ENCODE data around the gene TNS1.

Gene TNS1

DNA sequence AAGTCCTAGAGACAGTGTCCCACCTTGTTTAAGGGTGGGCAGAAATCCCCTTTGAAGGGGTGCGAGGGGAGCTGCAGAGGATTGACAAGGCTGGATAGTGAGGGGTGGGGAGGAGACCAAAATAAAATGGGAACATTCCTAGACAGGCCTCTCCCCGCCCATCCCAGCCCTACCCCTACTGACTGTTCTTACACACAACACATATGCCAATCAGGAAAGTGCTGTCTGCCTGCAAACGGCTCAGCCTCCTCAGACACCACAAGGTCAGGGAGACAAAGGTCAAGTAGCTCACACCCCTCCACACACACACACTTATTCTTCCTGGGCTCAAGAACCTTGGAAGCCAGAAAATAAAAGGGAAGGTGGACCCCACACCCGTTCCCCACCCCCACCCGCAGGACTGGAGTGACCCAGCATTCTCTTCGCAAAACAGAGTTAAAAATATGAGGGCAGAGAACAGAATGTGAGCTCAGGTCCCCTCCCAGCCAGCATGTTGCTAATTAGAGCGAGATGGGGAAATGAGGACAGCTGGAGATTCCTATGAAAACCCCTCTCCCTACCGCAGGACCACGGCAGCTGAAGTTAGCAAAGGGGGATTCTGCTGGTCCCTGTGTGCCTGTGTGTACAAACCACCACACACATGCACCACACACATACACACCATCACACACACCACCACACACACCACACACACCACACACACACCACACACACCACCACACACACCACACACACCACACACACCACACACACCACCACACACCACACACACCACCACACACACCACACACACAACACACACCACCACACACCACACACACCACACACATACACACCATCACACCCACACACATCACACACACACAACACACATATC is 197.8 kb downstream of the TNS1 start:
- DNase-seq = no peak

- DNase-seq = no peak
Measured at GRCh38 chr2:217804338-217804737, 198.5 kb downstream of the TNS1 start.

DNA sequence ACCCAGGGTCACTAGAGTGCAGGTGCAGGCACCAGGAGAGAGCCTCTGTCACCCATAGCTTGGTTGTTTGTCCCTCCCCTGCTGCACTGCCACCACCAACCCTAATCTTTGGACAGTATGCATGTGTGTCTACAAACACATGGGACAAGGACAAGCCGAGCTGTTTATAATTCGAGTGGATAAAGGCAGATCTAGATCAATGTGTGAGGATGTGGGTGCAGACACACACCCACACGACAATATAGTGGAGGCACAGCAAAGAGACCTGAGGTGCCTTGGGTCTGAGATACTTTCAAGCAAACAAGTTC is 199.2 kb downstream of the TNS1 start:
- DNase-seq = no peak

DNA sequence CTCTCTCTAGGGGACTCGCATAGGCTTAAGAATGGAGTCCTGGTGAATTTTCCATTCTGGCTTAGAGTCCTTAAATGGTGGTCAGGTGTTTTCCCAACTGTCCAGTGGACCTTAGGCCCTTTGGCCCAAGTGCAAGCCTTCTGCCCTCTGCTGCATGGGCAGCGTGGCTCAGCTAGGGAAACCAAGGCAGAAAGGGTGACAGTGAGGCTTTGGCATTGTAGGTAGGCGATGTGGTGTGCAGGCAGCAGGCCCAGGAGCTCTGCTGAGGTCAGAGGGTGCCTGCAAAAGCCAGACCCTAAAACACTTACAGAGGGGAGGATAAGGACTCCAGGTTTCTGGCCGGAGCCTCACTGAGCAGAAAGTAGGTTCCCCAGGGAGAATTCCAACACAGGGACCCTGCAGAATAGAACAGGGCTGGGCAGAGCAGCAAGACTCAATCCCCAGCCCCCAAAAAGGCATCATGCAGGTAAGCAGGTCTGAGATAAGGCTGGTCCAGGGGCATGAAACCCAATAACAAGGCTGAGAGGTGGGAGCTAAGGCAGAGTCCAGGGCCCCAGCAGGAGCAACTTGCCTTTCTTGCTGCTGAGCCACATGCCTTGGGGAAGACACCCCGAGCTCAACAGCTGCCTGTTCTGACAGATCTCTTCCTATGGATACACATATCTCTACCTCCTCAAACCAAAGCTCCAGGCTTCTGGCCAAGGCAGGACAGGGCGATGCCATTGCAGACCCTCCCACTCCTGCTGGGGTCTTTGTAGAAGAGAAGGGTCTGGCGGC is 199.7 kb downstream of the TNS1 start:
- no peak for DNase-seq

- no peak for DNase-seq
Measured at GRCh38 chr2:217802266-217802665, 200.5 kb downstream of the TNS1 start.

- no peak for DNase-seq
Measured at GRCh38 chr2:217801711-217802110, 201.1 kb downstream of the TNS1 start.

- no peak for DNase-seq
Measured at GRCh38 chr2:217801115-217801531, 201.7 kb downstream of the TNS1 start.

GRCh38 chr2:217800433-217801114 is 202.2 kb downstream of the TNS1 start:
- DNase-seq = no peak

GRCh38 chr2:217799563-217800432 is 203.0 kb downstream of the TNS1 start:
- DNase-seq = no peak

GRCh38 chr2:217798743-217799562 is 203.8 kb downstream of the TNS1 start:
- peak; percentile 85 to 90 for DNase-seq

- no peak for DNase-seq
Measured at GRCh38 chr2:217798191-217798590, 204.6 kb downstream of the TNS1 start.

DNA sequence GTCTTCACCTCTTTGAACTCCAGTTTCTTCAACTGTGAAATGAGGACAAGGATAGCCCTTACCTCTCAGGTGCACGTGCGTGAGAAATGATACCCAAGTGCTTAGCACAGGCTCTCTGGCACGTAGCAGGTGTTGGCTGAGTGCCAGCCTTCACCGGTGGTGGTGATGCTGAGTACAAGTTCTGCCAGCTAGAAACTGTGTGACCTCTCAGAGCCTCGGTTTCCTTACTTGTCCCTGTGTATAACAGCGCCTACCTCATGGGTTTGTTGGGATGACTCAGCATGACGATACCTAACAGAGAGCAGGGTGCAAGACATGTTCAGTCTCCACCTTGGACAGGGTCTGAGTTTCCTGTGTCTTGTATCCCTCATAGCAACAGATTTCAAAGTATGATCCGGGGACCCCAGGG is 205.1 kb downstream of the TNS1 start:
- no peak for DNase-seq

DNA sequence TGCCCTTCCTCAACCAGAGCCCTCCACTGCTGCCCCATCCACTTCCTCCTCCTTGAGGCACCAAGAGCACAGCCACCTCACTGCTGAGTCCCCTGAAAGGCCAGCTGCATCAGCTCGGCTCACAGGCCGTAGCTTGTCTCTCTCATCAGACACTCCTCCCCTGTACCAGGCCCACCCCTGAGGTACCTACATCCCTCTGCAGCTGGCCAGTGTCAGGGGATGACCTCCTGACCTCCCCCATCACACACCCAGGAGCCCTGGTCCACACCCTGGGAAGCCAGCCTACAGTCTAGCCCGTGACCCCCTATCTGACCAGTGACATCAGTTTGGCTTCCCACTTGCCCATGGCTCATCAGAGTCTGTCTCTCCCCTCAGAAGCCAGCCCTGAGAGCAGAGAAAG is 205.6 kb downstream of the TNS1 start:
- DNase-seq = no peak

DNA sequence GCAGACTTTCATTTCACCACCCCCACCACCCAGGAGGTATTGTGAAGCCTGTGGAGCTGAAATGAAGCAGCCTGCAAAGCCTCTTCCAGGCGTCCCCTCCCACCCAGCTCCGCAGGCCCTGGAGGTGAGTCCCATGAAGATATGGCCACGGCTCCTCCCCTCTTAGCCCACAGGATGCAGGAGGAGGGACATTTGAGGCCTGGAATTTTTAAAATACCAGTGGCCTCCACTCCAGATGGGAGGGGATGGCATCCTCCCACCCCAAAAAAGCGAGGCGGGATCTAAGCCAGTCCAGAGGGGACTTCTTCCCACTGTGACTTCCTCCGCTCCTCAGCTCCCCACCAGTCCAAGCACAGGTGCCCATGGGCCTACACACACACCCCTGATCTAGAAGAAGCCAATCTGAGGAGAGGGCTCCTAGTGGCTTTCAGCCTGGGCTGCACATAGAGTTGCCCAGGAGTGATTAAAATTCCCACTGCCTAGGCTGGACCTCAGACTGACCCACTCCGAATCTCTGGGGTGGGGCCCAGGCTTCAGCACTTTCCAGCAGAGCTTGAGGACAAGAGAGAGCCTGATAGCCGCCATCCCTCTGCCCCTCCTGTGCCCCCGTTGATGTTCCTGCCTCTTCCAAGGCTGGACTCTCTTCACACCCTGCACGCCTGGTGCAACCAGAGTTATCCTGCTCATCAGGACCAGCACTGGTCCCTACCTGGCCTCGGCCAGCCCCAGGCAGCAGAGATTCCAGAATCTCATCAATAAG is 206.9 kb downstream of the TNS1 start:
- no peak for DNase-seq

DNA sequence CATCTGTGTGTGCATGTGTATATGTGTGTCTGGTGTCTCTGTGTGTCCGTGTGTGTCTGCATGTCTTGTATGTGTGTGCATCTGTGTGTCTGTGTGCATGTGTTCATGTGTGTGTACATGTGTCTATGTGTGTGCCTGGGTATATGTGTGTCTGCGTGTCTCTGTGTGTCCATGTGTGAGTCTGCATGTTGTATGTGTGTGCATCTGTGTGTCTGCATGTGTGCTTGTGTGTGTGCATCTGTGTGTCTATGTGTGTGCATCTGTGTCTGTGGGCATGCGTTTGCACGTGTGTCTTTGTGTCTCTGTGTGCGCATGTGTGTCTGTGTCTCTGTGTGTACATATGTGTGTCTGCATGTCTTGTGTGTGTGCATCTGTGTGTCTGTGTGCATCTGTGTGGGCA is 207.7 kb downstream of the TNS1 start:
- DNase-seq = no peak

DNA sequence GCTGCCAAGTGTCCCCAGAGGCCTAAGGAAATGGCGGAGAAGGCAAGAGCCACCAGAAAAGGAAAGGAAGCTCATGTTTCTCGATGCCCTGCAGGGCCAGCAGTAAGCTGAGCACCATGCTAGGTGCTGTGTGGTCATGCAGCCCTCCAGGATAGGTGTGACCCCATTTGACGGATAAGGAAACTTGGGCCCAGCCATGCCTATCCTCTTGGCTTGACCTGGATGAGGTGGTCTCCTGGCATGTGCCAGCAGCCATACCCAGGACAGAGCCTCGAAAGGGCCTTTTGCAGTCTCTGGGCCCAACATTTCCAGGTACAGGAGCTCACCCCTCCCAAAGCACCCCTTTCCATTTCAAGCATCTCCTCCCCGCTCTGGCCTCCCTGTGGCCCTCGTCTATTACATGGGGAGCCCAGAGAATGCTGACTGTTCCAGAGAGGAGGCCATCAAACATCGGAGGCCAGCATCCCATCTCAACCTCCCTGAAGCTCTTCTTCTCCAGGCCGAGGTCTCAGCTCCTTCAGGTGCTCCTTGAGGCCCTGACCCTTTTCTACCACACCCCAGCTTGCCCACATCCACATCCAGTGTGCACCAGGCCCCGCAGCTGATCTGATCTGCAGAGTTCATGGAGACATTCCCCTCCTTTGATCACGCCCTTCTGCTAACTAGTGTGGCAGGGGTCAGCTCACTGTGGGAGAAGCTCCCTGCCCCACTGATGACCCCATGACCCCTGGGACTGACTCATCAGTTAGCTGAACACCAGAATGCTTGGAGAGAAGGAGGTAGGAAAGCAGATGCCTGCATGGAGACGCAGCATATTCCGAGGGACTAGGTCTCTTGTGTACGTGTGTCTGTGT is 208.4 kb downstream of the TNS1 start:
- no peak for DNase-seq

- DNase-seq = no peak
Measured at GRCh38 chr2:217793566-217794132, 209.1 kb downstream of the TNS1 start.

DNA sequence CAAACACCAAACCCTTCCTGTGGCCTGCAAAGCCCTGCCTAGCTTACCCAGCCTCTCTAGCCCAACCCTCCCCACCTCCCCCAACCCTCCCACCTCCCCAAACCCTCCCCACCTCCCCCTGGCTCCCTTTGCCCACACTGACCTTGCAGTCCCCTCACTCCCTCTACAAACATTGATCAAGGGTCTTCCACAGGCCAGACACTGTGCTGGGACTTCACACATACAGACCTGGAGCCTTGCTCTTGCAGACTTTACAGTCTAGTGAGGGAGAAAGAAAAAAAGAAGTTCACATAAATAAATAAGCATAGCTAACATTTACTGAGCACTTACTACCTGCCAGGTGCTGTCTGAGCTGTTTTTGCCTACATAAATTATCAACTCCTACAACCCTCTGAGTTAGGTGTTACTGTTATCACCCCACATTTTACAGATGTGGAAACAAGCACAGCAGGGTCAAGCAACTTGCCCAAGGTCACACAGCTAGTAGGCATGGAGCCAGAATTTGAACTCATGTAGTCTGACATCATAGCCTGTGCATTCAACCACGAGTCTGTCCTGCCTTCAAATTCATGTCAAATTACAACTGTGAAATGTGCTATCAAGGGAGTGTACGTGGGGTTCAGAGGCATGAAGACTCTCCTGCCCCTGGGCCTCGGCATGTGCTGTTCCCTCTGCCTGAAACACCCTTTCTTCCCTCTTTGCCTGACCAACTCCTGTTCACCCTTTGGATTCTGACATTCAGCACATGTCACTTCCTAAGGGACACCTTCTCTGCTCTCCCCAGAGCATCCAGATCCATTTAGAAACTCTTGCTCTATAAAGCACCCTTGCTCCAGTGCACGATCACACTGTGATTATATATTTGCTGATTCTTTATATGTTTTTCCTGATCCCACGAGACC is 209.9 kb downstream of the TNS1 start:
- no peak for DNase-seq

GRCh38 chr2:217791551-217791950 is 211.2 kb downstream of the TNS1 start:
- no peak for DNase-seq

Measured in Kasumi-1 (cell line).